GM19193 (cell line): ENCODE data around the gene TBC1D13.

Experiments used
- POLR2A ChIP-seq: IDR thresholded peaks from 4 replicates; pipeline ENCODE4 v1.6.1; 2011; ENCODE audit not compliant: insufficient read depth, insufficient read length; ENCODE audit errors: extremely low read depth

The TBC1D13 gene

GRCh38 chr9:128771745-128772519 lies 15.1 kb upstream of the TBC1D13 start, which contains the start of gene ZER1:
TSS of gene ZER1 (minus strand) at chr9:128771927. CDS start at chr9:128755565, 16,362 bp downstream.
- TF ChIP-seq POLR2A, result peak; percentile 73

GRCh38 chr9:128773049-128773448 lies 14.0 kb upstream of the TBC1D13 start:
- no peak for TF ChIP-seq POLR2A

GRCh38 chr9:128774804-128775203 lies 12.2 kb upstream of the TBC1D13 start:
- TF ChIP-seq POLR2A, result no peak

GRCh38 chr9:128781187-128782070 lies 5.6 kb upstream of the TBC1D13 start:
- TF ChIP-seq POLR2A, result no peak

GRCh38 chr9:128782669-128783068 lies 4.4 kb upstream of the TBC1D13 start:
- TF ChIP-seq POLR2A, result no peak

GRCh38 chr9:128785427-128785826 lies 1.6 kb upstream of the TBC1D13 start:
- no peak for TF ChIP-seq POLR2A

GRCh38 chr9:128787659-128788058 lies 606 bp downstream of the TBC1D13 start:
- TF ChIP-seq POLR2A, result no peak

GRCh38 chr9:128788445-128788844 lies 1.4 kb downstream of the TBC1D13 start:
- TF ChIP-seq POLR2A, result no peak

GRCh38 chr9:128790536-128790935 lies 3.5 kb downstream of the TBC1D13 start:
- no peak for TF ChIP-seq POLR2A

- TF ChIP-seq POLR2A, result no peak
Observed at GRCh38 chr9:128792134-128792533, 5.1 kb downstream of the TBC1D13 start.

- TF ChIP-seq POLR2A, result no peak
Observed at GRCh38 chr9:128792978-128793686, 6.1 kb downstream of the TBC1D13 start.

GRCh38 chr9:128798896-128799295 lies 11.8 kb downstream of the TBC1D13 start:
- TF ChIP-seq POLR2A, result no peak

GRCh38 chr9:128800061-128800460 lies 13.0 kb downstream of the TBC1D13 start:
- no peak for TF ChIP-seq POLR2A

GRCh38 chr9:128802482-128802881 lies 15.4 kb downstream of the TBC1D13 start:
- TF ChIP-seq POLR2A, result no peak

- TF ChIP-seq POLR2A, result no peak
Observed at GRCh38 chr9:128805661-128806060, 18.6 kb downstream of the TBC1D13 start.

- TF ChIP-seq POLR2A, result no peak
Observed at GRCh38 chr9:128807827-128808226, 20.8 kb downstream of the TBC1D13 start.

- no peak for TF ChIP-seq POLR2A
Observed at GRCh38 chr9:128808543-128808942, 21.5 kb downstream of the TBC1D13 start.
